Fibroblast of skin of left quadriceps (primary cell): ENCODE measurements around the gene TMEM59.
A peak's percentile ranks its signal among the peaks of the same experiment; 100 is the strongest.
"Not testable (repeated sequence)": the region's sequence is repeated elsewhere in the genome, so short reads cannot be mapped to it uniquely, and the experiment has no call there.

Source experiments
- DNase-seq, 2 experiments: peaks; one replicate each; pipeline ENCODE4 v3.0.0-alpha.2; 2013; ENCODE audit warnings: low read depth in 2 of 2

TMEM59 gene

GRCh38 chr1:54053745-54054437 is 887 bp upstream of the TMEM59 start:
- DNase-seq, result no peak

GRCh38 chr1:54052431-54052933 is 522 bp downstream of the TMEM59 start:
- peak in 1 of 2 experiments; percentile 20 for DNase-seq

- DNase-seq, result no peak
Measured at GRCh38 chr1:54051933-54052430, 1.0 kb downstream of the TMEM59 start.

- not testable (repeated sequence) for DNase-seq
Measured at GRCh38 chr1:54050435-54050834, 2.6 kb downstream of the TMEM59 start.

- DNase-seq, result no peak
Measured at GRCh38 chr1:54047384-54048305, 5.4 kb downstream of the TMEM59 start.

- DNase-seq, result peak in 1 of 2 experiments; percentile 9
Measured at GRCh38 chr1:54046671-54047383, 6.2 kb downstream of the TMEM59 start.

- no peak for DNase-seq
Measured at GRCh38 chr1:54045496-54045895, 7.5 kb downstream of the TMEM59 start.

GRCh38 chr1:54041806-54042205 is 11.2 kb downstream of the TMEM59 start:
- no peak for DNase-seq

- DNase-seq, result no peak
Measured at GRCh38 chr1:54037476-54037875, 15.5 kb downstream of the TMEM59 start.

GRCh38 chr1:54028306-54029251 is 24.4 kb downstream of the TMEM59 start:
- no peak for DNase-seq

- no peak for DNase-seq
Measured at GRCh38 chr1:54027848-54028247, 25.2 kb downstream of the TMEM59 start.

- not testable (repeated sequence) for DNase-seq
Measured at GRCh38 chr1:54024811-54025210, 28.2 kb downstream of the TMEM59 start.

- no peak for DNase-seq
Measured at GRCh38 chr1:54024358-54024757, 28.6 kb downstream of the TMEM59 start.

- DNase-seq, result not testable (repeated sequence)
Measured at GRCh38 chr1:54019562-54020176, 33.3 kb downstream of the TMEM59 start.

GRCh38 chr1:54018635-54019034 is 34.4 kb downstream of the TMEM59 start:
- no peak for DNase-seq

- no peak for DNase-seq
Measured at GRCh38 chr1:54017979-54018378, 35.0 kb downstream of the TMEM59 start, which contains the start of gene LDLRAD1. LDLRAD1 (minus strand) TSS chr1:54018186; CDS start chr1:54018112, 74 bp downstream.

GRCh38 chr1:54016343-54017282 is 36.4 kb downstream of the TMEM59 start:
- no peak for DNase-seq

GRCh38 chr1:54014009-54014629 is 38.9 kb downstream of the TMEM59 start:
- no peak for DNase-seq
